K562 (cell line): ENCODE measurements around the gene CCDC117. TPM values are rescaled to one million over a fixed set of nuclear protein-coding genes. Genes with fewer than 3 reads are reported as not detected.

Source experiments
- ATAC-seq: fragments of 200-7000 bp; cut with Tn5 transposase; 3 replicates; pipeline ENCODE4 v1.9.1; 2020; ENCODE audit warnings: moderate library complexity
- BruUV-seq: library from RNA; stranded (reverse); fragments of 400-500 nt; replicated peaks from 2 replicates; lab custom pipeline; 2021; lab: Mats Ljungman, UMichigan
- CTCF ChIA-PET: fragments of 300-600 bp; formaldehyde crosslinking; extraction: SDS; loops from one replicate; lab custom pipeline; 2021; ENCODE audit warnings: low intra/inter-chr PET ratio; lab: Yijun Ruan, JAX
- POLR2A ChIA-PET: fragments of 300-600, 350-650 bp; sonication (Branson Sonifier 250); formaldehyde crosslinking; extraction: SDS; loops from one replicate; lab custom pipeline; 2021; ENCODE audit warnings: antibody characterized with exemption, inconsistent platforms; lab: Yijun Ruan, JAX
- DNase-seq, 4 experiments: peaks; one replicate each; pipeline versions ENCODE4 v3.0.0 to v3.0.0-alpha.2; 2011 to 2018; ENCODE audit warnings: low spot score in 3 of 4, mixed read lengths in 3 of 4; ENCODE audit errors: extremely low read depth in 1 of 4
- FAIRE-seq: peaks from 2 replicates; lab custom pipeline; 2011; peaks lifted over from hg19 to GRCh38; lab: Jason Lieb, UNC
- H2AFZ ChIP-seq: 2 replicates; pipeline ENCODE4 v1.6.0; 2011; ENCODE audit warnings: low read depth, low read length, control low read depth, inconsistent platforms
- H3K27ac ChIP-seq: fragments of 200-600 bp; 3 replicates; pipeline ENCODE4 v1.8.0; 2011; ENCODE audit warnings: low read depth, mild to moderate bottlenecking, control low read depth, inconsistent platforms, low read length, moderate library complexity, mixed read lengths; ENCODE audit errors: extremely low read depth
- H3K27me3 ChIP-seq, 2 experiments: fragments of 300-600 bp in 1 of 2; 2 replicates in 1 of 2; 3 replicates in 1 of 2; pipeline versions ENCODE4 v1.6.0 to v1.8.0; 2011; ENCODE audit warnings: inconsistent platforms in 2 of 2, low read length in 2 of 2, mild to moderate bottlenecking in 1 of 2, mixed read lengths in 1 of 2, moderate library complexity in 1 of 2; ENCODE audit not compliant: control insufficient read depth in 2 of 2, insufficient read depth in 2 of 2
- H3K36me3 ChIP-seq: fragments of 300-600 bp; 3 replicates; pipeline ENCODE4 v1.8.0; 2011; ENCODE audit warnings: mild to moderate bottlenecking, low read length, inconsistent platforms; ENCODE audit not compliant: control insufficient read depth, insufficient read depth
- H3K4me1 ChIP-seq, 2 experiments: fragments of 200-600 bp in 1 of 2; replicated peaks in 1 of 2; 2 replicates in 1 of 2; 3 replicates in 1 of 2; pipeline versions ENCODE4 v1.5.1 to v1.8.0; 2011; ENCODE audit warnings: inconsistent platforms in 2 of 2, low read length in 2 of 2, mild to moderate bottlenecking in 1 of 2, mixed read lengths in 1 of 2, moderate library complexity in 1 of 2; ENCODE audit not compliant: control insufficient read depth in 2 of 2, insufficient read depth in 2 of 2
- H3K4me2 ChIP-seq: 2 replicates; pipeline ENCODE4 v1.6.1; 2011; ENCODE audit warnings: low read length, control low read depth, inconsistent platforms, mixed read lengths; ENCODE audit not compliant: insufficient read depth
- H3K4me3 ChIP-seq: fragments of 200-600 bp; sonication (generic), shearing (Covaris generic); 2 replicates; pipeline ENCODE4 v1.5.1; 2016; ENCODE audit warnings: control low read depth, inconsistent platforms
- H3K79me2 ChIP-seq: fragments of 200-600 bp; 3 replicates; pipeline ENCODE4 v1.8.0; 2011; ENCODE audit warnings: low read length, inconsistent platforms; ENCODE audit not compliant: control insufficient read depth, insufficient read depth
- H3K9ac ChIP-seq, 2 experiments: 2 replicates each; pipeline versions ENCODE4 v1.6.0 to v1.6.1; 2011; ENCODE audit warnings: low read depth in 2 of 2, low read length in 2 of 2, control low read depth in 1 of 2, inconsistent platforms in 1 of 2, mild to moderate bottlenecking in 1 of 2, mixed read lengths in 1 of 2; ENCODE audit not compliant: insufficient read depth in 1 of 2
- H3K9me1 ChIP-seq: one replicate; pipeline ENCODE4 v1.6.0; 2011; ENCODE audit warnings: inconsistent platforms, mild to moderate bottlenecking, low read length, moderate library complexity; ENCODE audit not compliant: control insufficient read depth, insufficient read depth
- H3K9me3 ChIP-seq: replicated peaks from 2 replicates; pipeline ENCODE4 v1.5.1; 2011; ENCODE audit warnings: low read depth, low read length, inconsistent platforms; ENCODE audit not compliant: control insufficient read depth, insufficient read depth
- H4K20me1 ChIP-seq: replicated peaks from 2 replicates; pipeline ENCODE4 v1.6.1; 2011; ENCODE audit warnings: low read length, inconsistent platforms, mixed read lengths; ENCODE audit not compliant: control insufficient read depth, insufficient read depth
- HMGXB4 ChIP-seq: sonication (generic); formaldehyde crosslinking; IDR thresholded peaks from 2 replicates; pipeline ENCODE4 v1.8.1; 2023; ENCODE audit warnings: mild to moderate bottlenecking, missing genetic modification reagents
- KDM5B ChIP-seq: fragments of 200-600 bp; sonication (generic); IDR thresholded peaks from 2 replicates; pipeline ENCODE4 v1.6.1; 2012; ENCODE audit warnings: low read depth, mild to moderate bottlenecking, moderate library complexity, low read length, control low read depth, inconsistent platforms; ENCODE audit not compliant: insufficient replicate concordance
- MTA3 ChIP-seq: fragments of 450-650 bp; formaldehyde crosslinking; IDR thresholded peaks from 2 replicates; pipeline ENCODE4 v1.6.1; 2017; ENCODE audit warnings: mild to moderate bottlenecking, borderline replicate concordance
- WGBS: fragments of 100-300 bp; shearing (Covaris generic); methylation state at CpG from one replicate; pipeline ENCODE4 v1.1.6; 2016; ENCODE audit warnings: low coverage, mixed read lengths; ENCODE audit not compliant: insufficient coverage; ENCODE audit errors: missing lambda C conversion rate; 5-methylcytosine and 5-hydroxymethylcytosine counted together
- in situ Hi-C: fragments of 300-500 bp; cut with MboI; formaldehyde crosslinking; loops from 4 replicates; pipeline ENCODE4 v1.15.0; 2018; ENCODE audit warnings: inconsistent platforms, mixed read lengths
- intact Hi-C: fragments of 100-400 bp; cut with micrococcal nuclease; formaldehyde crosslinking; loops from 2 replicates; pipeline ENCODE4 v1.14.2; 2022
- polyA plus RNA-seq, 8 experiments: library from polyadenylated mRNA; depleted of rRNA in 4 of 8; stranded (reverse) in 5 of 8; unstranded in 3 of 8; fragments of >200 nt; fragmentation: Nextera tagmentation in 2 of 8; fragmentation: Illumina TruSeq in 1 of 8; extraction: Ambion mirVana in 2 of 8; extraction: Trizol in 1 of 8; gene quantifications; 2 replicates each; pipeline versions ENCODE4 v1.2.1 to v1.2.3, GENCODE V29; 2011 to 2014; ENCODE audit warnings: inconsistent platforms in 1 of 8, missing spikeins in 1 of 8
- total RNA-seq, 7 experiments: library from RNA; depleted of rRNA in 6 of 7; stranded (reverse); fragments of >200 nt in 6 of 7; fragmentation: Illumina TruSeq in 2 of 7; extraction: Trizol in 2 of 7; gene quantifications; 2 replicates each; pipeline versions ENCODE4 v1.2.1 to v1.2.3, GENCODE V29; 2011 to 2021; ENCODE audit warnings: low replicate concordance in 1 of 7

The CCDC117 gene
- total and polyA plus RNA-seq, 9 of the 15 experiments (the other 6 are each of a cell fraction or from before 2014, with no cell fraction given), result 5.7 to 23.3 (median 15.8) TPM

GRCh38 chr22:28773461-28773867, 969 bp downstream of the CCDC117 start:
- H2AFZ ChIP-seq, result peak overlapping the region; percentile 85; the same call in 1 of the 2 replicates
- H3K79me2 ChIP-seq, result peaks cover 36% of the 10 kb centered on the region
- H3K4me1 ChIP-seq, result peaks cover 3 to 6% of the 10 kb centered on the region in 2 experiments; a peak in 2 of 5 replicates
- H3K9me1 ChIP-seq, result no peaks in the 10 kb centered on the region
- H3K36me3 ChIP-seq, result peaks cover 26% of the 10 kb centered on the region; the same call in 1 of the 3 replicates
- no peak for DNase-seq
- H3K27ac ChIP-seq, result peak overlapping the region; percentile 92
- peak overlapping the region; percentile 84 for H3K4me2 ChIP-seq
- H4K20me1 ChIP-seq, result no peaks in the 10 kb centered on the region
- ChIA-PET POLR2A (no interaction called here), CTCF (no interaction called here)
- ATAC-seq, result peak; percentile 32
- TSS peak; percentile 78 for BruUV-seq
- in situ Hi-C loops (no loop called here), intact Hi-C loops (no loop called here)
- peak overlapping the region; percentile 88 to 94; a peak in 3 of 4 replicates for H3K9ac ChIP-seq
- H3K27me3 ChIP-seq, result no peaks in the 10 kb centered on the region
- peak; percentile 26 for FAIRE-seq
- H3K9me3 ChIP-seq, result no peaks in the 10 kb centered on the region
- H3K4me3 ChIP-seq, result peak overlapping the region; percentile 84
- WGBS, result 2% methylated on average over 10 of the region's 10 CpGs
- TF ChIP-seq MTA3 (peak; percentile 2; the same call in 1 of the 2 replicates), HMGXB4 (CRISPR knock-in tag) (no peak), KDM5B (peak; percentile 5)
